GM10248 (cell line): ENCODE results near the gene ZNF878.
A peak's percentile ranks its signal among the peaks of the same experiment; 100 is the strongest.

Source experiments
- CTCF ChIA-PET: fragments of 300-600 bp; sonication (Branson Sonifier 250); formaldehyde crosslinking; extraction: SDS; loops from one replicate; lab custom pipeline; 2021; ENCODE audit warnings: antibody characterized with exemption; lab: Yijun Ruan, JAX
- POLR2A ChIA-PET: fragments of 350-650 bp; sonication (Branson Sonifier 250); formaldehyde crosslinking; extraction: SDS; loops from one replicate; lab custom pipeline; 2020; ENCODE audit warnings: antibody characterized with exemption; lab: Yijun Ruan, JAX
- DNase-seq: peaks from one replicate; pipeline ENCODE4 v3.0.0; 2012; ENCODE audit errors: extremely low spot score
- CTCF ChIP-seq: IDR thresholded peaks from 2 replicates; pipeline ENCODE4 v1.5.1; 2012; ENCODE audit warnings: mild to moderate bottlenecking, low read depth; ENCODE audit errors: extremely low read depth, missing control alignments, control extremely low read depth

ZNF878 gene

GRCh38 chr19:12052497-12053169 is at the start of gene ZNF878:
Gene ZNF878, minus strand, starts transcription at chr19:12052961. Its CDS starts 160 bp downstream, at chr19:12052801.
- ChIA-PET POLR2A (interaction anchor here (0.5 to 2.1 kb wide), 9 partner anchors 15 to 310 kb away, joined by 3 to 9 read pairs (median 4); partner anchors contain the start of genes ZNF433 and ZNF700), CTCF (interaction anchor here (0.7 to 3.4 kb wide), 11 partner anchors 12 to 255 kb away, joined by 3 to 18 read pairs (median 5); partner anchors contain the start of genes ZNF491, ZNF763 and ZNF844)
- DNase-seq, result peak; percentile 87
- peak; percentile 35 for TF ChIP-seq CTCF

- DNase-seq, result no peak
- no peak for TF ChIP-seq CTCF
- ChIA-PET POLR2A (no interaction called here), CTCF (interaction anchor here (1.0 to 2.0 kb wide), 4 partner anchors 17 to 398 kb away, joined by 3 to 7 read pairs (median 6); partner anchors contain the start of gene ZNF20)
Observed at GRCh38 chr19:12098040-12098439, 45.3 kb upstream of the ZNF878 start.

- POLR2A ChIA-PET, result no interaction called here
Observed at GRCh38 chr19:12095111-12095790, 42.5 kb upstream of the ZNF878 start.

GRCh38 chr19:12093777-12094176 is 41.0 kb upstream of the ZNF878 start:
- CTCF ChIA-PET, result no interaction called here
- POLR2A ChIA-PET, result no interaction called here
- no peak for TF ChIP-seq CTCF
- peak; percentile 61 for DNase-seq

More at GRCh38 chr19:12095111-12095790, 42.5 kb upstream of the ZNF878 start:
- TF ChIP-seq CTCF, result no peak
- DNase-seq, result no peak
- CTCF ChIA-PET, result interaction anchor here (1.6 kb wide), 1 partner anchor 36 kb away, joined by 6 read pairs; no protein-coding TSS in a partner anchor

GRCh38 chr19:12092956-12093355 is 40.2 kb upstream of the ZNF878 start:
- DNase-seq, result no peak
- CTCF ChIA-PET, result interaction anchor here (1.7 to 5.0 kb wide), 4 partner anchors 22 to 48 kb away, joined by 4 to 54 read pairs (median 34); partner anchors contain the start of genes ZNF20 and ZNF878
- POLR2A ChIA-PET, result no interaction called here

More at GRCh38 chr19:12092956-12093355, 40.2 kb upstream of the ZNF878 start:
- TF ChIP-seq CTCF, result no peak
